ENCODE measurements around the gene SFT2D3. TPM values are rescaled to one million over a fixed set of nuclear protein-coding genes. Genes with fewer than 3 reads are reported as not detected.

The SFT2D3 gene
- 1 to 10 TPM; 3.5 TPM for total RNA-seq

GRCh38 chr2:127701193-127701650 lies at the start of gene SFT2D3:
SFT2D3 (plus strand) TSS chr2:127701497; CDS start chr2:127701529, 32 bp downstream.
- ChIA-PET POLR2A (interaction anchor here (1.9 to 2.3 kb wide), 2 partner anchors 110 to 390 kb away, joined by 7 to 8 read pairs; partner anchors contain the start of genes UGGT1 and WDR33), CTCF (interaction anchor here (1.3 kb wide), 1 partner anchor 175 kb away, joined by 3 read pairs; the partner anchor contains the start of gene IWS1)

GRCh38 chr2:127651971-127652550 lies 49.2 kb upstream of the SFT2D3 start:
- CTCF ChIA-PET, result interaction anchor here (0.9 kb wide), 1 partner anchor 61 kb away, joined by 3 read pairs; no protein-coding TSS in a partner anchor

GRCh38 chr2:127652786-127653357 lies 48.4 kb upstream of the SFT2D3 start:
- POLR2A ChIA-PET, result no interaction called here

More at GRCh38 chr2:127651971-127652550, 49.2 kb upstream of the SFT2D3 start:
- POLR2A ChIA-PET, result no interaction called here

GRCh38 chr2:127653421-127654083 lies 47.7 kb upstream of the SFT2D3 start:
- POLR2A ChIA-PET, result no interaction called here
- CTCF ChIA-PET, result no interaction called here

More at GRCh38 chr2:127652786-127653357, 48.4 kb upstream of the SFT2D3 start:
- CTCF ChIA-PET, result interaction anchor here (0.9 kb wide), 1 partner anchor 62 kb away, joined by 3 read pairs; no protein-coding TSS in a partner anchor

GRCh38 chr2:127654084-127654837 lies 47.0 kb upstream of the SFT2D3 start:
- ChIA-PET CTCF (no interaction called here), POLR2A (no interaction called here)

- POLR2A ChIA-PET, result no interaction called here
- CTCF ChIA-PET, result no interaction called here
These were observed 46.5 kb upstream of the SFT2D3 start for GRCh38 chr2:127654838-127655175.

- POLR2A ChIA-PET, result no interaction called here
- CTCF ChIA-PET, result no interaction called here
These were observed 45.9 kb upstream of the SFT2D3 start for GRCh38 chr2:127655209-127656073.

GRCh38 chr2:127656569-127657231 lies 44.6 kb upstream of the SFT2D3 start:
- ChIA-PET CTCF (interaction anchor here (1.3 kb wide), 1 partner anchor 65 kb away, joined by 4 read pairs; no protein-coding TSS in a partner anchor), POLR2A (no interaction called here)

- CTCF ChIA-PET, result interaction anchor here (1.3 kb wide), 1 partner anchor 66 kb away, joined by 4 read pairs; no protein-coding TSS in a partner anchor
- POLR2A ChIA-PET, result no interaction called here
These were observed 44.1 kb upstream of the SFT2D3 start for GRCh38 chr2:127657232-127657595.

GRCh38 chr2:127658146-127658545 lies 43.2 kb upstream of the SFT2D3 start:
- ChIA-PET POLR2A (no interaction called here), CTCF (no interaction called here)

GRCh38 chr2:127658641-127659407 lies 42.5 kb upstream of the SFT2D3 start:
- CTCF ChIA-PET, result no interaction called here
- POLR2A ChIA-PET, result no interaction called here

GRCh38 chr2:127659408-127660290 lies 41.6 kb upstream of the SFT2D3 start:
- POLR2A ChIA-PET, result no interaction called here
- CTCF ChIA-PET, result no interaction called here

GRCh38 chr2:127660291-127660578 lies 41.1 kb upstream of the SFT2D3 start:
- POLR2A ChIA-PET, result no interaction called here
- CTCF ChIA-PET, result no interaction called here

- CTCF ChIA-PET, result no interaction called here
- POLR2A ChIA-PET, result no interaction called here
These were observed 40.1 kb upstream of the SFT2D3 start for GRCh38 chr2:127661072-127661649.

- ChIA-PET POLR2A (no interaction called here), CTCF (interaction anchor here (1.0 kb wide), 1 partner anchor 71 kb away, joined by 3 read pairs; no protein-coding TSS in a partner anchor)
These were observed 39.3 kb upstream of the SFT2D3 start for GRCh38 chr2:127661949-127662510.

- POLR2A ChIA-PET, result no interaction called here
- CTCF ChIA-PET, result interaction anchor here (1.0 kb wide), 1 partner anchor 72 kb away, joined by 3 read pairs; no protein-coding TSS in a partner anchor
These were observed 38.2 kb upstream of the SFT2D3 start for GRCh38 chr2:127662937-127663565.
